GM08714 (cell line): ENCODE measurements around the gene KIF25.

Experiments used
- H3K4me3 ChIP-seq: fragments of 200-500 bp; sonication (Bioruptor generic); 2 replicates; pipeline ENCODE4 v1.5.1; 2014; ENCODE audit warnings: mild to moderate bottlenecking, low read length, inconsistent platforms
- ZNF274 ChIP-seq: IDR thresholded peaks from 2 replicates; pipeline ENCODE4 v1.6.1; 2012; ENCODE audit warnings: mild to moderate bottlenecking, low read depth, low read length

KIF25 gene

DNA sequence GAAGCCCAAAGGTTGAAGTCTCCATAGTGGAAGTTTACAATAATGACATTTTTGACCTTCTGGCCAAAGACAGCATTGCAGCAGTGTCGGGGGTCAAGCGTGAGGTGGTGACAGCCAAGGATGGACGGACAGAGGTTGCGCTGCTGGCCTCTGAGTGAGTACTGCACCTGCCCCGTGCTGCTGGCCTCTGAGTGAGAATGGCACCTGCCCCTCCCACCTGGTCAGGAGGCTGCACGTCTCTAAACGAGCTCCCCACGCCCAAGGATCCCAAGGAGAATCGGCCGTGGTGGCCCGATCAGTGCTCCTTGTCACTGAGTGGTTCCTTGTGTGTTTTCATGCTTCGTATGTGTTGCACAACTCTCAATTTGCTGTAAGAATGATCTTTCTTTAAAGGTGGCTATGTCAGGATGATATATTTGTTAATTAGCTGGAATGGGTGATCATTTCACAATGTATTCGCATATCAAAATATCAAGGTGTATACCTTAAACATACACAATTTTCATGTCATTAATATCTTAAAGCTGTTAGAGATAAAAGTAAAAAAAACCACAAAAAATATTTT is 41.2 kb downstream of the KIF25 start:
- H3K4me3 ChIP-seq: no peak overlapping the region
- TF ChIP-seq ZNF274: no peak

DNA sequence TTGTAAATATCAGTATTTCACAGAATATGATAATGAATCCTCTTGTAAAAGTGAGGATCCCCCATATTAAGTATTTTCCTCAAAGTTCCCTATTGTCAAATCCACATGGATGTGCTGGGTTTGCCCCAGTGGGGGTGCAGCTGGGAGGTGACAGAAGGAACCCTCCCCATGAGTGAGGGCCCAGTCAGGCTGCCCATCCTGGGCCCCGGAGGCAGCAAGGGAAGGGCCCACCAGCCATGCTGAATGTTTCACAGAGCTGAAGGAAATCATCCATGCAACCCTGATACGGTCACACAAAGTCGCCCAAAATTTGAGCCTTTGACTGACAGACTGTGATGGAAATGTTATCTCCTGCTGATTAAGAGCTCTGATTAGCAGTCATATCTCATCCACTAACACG is 41.8 kb downstream of the KIF25 start:
- no peak overlapping the region for H3K4me3 ChIP-seq
- TF ChIP-seq ZNF274: no peak

DNA sequence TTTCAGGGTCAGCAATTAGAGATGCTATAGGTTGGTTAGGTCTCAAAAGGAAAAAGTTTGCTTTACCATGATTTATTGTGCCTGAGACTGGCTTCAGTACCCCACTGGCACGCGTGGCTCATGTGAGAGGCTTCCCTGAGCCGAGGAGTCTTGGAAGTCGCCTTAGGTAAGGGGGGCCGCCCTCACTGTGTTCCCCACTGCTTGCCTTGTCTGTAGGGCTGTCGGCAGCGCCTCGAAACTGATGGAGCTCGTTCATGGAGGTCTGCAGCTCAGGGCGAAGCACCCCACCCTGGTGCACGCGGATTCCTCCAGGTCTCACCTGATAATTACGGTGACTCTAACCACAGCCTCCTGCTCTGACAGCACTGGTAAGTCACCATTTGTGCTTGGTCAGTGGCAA is 42.4 kb downstream of the KIF25 start:
- no peak for TF ChIP-seq ZNF274
- no peak overlapping the region for H3K4me3 ChIP-seq

DNA sequence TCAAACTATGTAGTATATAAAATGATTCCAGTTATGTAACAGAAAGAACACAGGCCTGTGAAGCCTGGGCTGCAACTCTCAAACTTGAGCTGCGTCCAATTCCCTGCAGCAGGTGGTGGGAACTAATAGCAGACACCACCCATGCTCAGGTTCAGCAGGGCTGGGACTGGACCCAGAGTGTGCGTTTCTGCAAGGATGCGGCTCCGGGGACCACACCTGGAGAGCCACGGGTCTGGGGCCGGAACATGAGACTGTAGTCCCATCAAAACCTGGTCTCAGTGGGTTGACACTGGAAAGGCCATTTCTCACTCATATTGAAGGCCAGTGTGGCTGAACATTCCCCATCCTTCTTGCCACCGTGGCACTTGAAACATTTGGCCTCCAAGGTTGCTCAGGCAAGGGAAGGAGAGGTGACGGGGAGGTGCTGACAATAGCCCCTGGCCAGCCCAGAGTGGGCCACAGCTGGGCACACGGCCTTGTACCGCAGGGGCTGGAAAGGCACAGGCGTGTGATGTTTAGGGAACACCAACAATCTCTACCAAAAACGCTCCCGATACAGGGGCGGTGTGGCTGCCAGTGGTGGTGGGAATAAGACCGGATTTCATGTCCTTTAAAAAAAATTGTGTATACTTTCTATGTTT is 43.5 kb downstream of the KIF25 start:
- TF ChIP-seq ZNF274: no peak
- H3K4me3 ChIP-seq: no peak overlapping the region

DNA sequence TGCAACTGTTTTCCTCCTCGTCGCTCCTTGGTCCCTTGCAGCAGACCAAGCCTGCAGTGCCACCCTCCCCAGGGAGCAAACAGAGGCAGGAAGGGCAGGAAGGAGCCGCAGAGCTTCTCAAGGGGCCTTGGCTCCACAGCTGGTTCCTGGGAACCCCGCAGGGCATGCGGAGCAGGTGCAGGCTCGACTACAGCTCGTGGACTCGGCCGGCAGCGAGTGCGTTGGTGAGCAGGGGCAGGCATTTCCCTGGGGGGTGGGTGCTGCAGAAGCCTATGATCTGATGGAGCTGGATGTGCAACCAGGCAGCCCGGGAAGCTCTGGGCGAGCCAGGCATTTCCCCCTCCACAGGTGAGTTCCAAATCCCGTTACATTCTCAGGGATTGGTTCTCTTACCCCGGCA is 44.5 kb downstream of the KIF25 start:
- no peak overlapping the region for H3K4me3 ChIP-seq
- TF ChIP-seq ZNF274: no peak

DNA sequence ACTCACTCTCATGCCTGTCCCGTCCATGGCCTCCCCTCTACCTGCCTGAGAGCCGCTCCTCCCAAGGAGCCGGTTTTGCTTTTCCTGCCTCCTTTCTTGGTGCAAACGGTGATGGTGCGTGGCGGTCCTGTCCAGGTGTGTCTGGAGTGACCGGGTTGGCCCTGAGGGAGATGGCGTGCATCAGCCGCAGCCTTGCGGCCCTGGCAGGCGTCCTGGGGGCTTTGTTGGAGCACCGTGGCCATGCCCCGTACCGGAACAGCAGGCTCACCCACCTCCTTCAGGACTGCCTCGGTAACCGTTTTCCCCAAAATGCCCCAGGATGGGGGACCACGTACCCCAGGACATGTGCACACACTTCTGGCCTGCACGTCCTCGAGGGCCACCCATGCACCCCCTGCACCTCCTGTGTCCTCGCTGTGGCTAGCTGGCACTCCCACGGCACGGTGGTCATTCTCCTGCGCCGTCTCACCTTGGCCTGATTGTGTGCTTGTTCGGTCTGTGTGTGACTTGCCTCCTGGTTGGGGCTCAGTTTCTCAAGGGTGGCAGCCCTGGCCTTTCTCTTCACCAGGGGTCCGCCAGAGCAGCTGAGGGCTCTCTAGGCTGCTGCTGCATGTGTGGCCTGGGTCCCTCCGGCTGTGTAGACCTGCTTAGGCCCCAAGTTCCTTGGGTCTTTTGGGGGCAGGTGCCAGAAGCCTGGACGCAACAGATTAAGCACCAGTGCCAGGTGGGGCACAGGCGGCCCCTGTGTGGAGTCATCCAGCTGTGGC is 45.1 kb downstream of the KIF25 start:
- H3K4me3 ChIP-seq: no peak overlapping the region

DNA sequence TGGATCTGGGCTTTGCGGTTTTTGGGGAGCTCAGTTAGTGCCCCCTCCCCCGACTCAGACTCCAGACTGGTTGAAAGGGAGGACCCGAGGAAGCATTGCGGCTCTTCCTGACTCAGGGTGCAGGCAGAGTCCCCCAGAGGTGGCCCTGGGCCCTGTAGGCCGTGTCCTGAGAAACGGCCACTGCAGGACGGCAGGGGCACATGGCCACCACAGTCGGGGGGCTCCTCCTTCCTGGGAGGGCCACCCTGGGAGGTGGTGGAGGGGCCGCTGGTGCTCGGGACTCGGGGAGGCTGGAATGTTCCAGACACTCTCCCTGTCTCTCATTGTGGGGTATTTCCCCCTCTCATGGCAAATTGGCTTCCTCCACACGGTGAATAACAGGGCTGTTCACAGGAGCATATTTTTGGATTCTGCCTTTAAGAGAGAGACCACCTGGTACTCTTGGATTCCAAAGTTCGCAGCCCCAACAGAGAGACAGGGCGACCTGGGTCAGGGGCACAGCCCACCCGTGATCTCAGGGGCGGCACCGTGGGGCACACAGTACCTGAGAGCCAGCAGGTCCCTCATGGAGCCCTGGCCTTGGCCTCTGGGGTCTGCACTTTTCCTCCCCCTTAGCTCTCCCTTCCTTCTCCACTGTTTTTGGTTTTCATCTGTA is 45.8 kb downstream of the KIF25 start:
- TF ChIP-seq ZNF274: no peak

More for the DNA sequence above, 45.1 kb downstream of the KIF25 start:
- TF ChIP-seq ZNF274: no peak

DNA sequence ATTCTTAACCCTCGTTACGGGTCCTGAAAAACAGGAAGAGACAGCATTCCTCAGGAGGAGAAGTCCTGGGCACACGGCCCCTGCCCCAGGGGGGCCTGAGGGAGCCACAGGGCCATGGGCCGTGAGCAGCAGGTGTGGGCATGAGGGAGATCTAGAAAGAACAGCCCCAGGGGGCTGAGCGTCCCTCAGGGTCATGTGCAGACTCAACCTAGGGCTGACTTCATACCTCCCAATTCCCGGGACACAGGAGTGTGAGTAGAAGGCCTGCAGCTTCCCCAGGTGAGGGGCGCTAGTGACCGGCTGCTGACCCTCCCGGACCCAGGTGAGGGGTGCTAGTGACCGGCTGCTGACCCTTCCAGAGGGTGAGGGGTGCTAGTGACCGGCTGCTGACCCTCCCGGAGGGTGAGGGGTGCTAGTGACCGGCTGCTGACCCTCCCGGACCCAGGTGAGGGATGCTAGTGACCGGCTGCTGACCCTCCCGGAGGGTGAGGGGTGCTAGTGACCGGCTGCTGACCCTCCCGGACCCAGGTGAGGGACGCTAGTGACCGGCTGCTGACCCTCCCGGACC is 46.5 kb downstream of the KIF25 start:
- no peak for TF ChIP-seq ZNF274
- H3K4me3 ChIP-seq: no peak overlapping the region

More for the DNA sequence above, 45.8 kb downstream of the KIF25 start:
- no peak overlapping the region for H3K4me3 ChIP-seq

DNA sequence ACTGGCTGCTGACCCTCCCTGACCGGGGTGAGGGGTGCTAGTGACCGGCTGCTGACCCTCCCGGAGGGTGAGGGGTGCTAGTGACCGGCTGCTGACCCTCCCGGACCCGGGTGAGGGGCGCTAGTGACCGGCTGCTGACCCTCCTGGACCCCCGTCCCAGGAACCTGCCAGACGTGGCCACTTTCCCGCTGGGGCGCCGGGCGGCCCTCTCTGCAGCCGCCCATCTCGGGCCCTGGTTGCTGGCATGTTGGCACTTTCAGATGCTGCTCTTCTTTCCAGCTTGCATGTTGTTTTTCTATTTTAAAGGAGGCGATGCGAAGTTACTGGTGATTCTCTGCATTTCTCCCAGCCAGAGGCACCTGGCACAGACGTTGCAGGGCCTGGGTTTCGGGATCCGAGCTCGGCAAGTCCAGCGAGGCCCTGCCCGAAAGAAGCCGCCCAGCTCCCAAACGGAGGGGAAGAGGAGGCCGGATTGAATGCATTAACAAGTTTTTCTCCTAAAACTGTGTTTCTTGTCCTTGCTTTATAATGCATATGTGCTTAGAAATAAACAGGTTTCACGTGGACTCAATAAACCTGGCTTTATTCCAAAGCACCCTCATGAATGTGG is 47.2 kb downstream of the KIF25 start:
- no peak overlapping the region for H3K4me3 ChIP-seq
- TF ChIP-seq ZNF274: no peak

DNA sequence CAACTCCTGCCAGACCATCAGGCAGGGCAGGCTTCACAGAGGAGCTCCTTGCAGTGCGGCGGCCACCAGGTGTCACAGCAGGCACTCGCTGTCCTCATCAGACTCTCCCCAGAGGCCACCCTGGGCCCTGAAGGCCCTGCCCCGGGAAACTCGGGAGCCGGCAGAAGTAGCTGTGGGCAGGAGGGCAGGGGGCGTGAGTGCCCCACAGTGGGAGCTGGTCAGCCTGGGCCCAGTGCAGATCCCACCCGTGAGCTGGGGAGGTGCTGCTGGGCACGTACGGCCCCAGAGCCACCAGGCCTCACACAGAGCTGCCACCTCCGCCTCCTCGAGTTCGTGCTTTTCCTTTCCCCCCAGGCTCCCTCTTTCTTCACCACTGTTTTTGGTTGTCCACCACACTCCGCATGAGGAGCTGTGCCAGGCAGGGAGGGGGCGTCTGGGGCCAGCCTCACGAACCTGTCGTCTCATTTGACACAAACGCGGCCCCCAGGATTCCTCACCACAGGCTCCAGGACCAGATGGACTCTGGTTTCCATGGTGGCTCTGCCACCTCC is 47.7 kb downstream of the KIF25 start:
- H3K4me3 ChIP-seq: no peak overlapping the region
- TF ChIP-seq ZNF274: no peak

DNA sequence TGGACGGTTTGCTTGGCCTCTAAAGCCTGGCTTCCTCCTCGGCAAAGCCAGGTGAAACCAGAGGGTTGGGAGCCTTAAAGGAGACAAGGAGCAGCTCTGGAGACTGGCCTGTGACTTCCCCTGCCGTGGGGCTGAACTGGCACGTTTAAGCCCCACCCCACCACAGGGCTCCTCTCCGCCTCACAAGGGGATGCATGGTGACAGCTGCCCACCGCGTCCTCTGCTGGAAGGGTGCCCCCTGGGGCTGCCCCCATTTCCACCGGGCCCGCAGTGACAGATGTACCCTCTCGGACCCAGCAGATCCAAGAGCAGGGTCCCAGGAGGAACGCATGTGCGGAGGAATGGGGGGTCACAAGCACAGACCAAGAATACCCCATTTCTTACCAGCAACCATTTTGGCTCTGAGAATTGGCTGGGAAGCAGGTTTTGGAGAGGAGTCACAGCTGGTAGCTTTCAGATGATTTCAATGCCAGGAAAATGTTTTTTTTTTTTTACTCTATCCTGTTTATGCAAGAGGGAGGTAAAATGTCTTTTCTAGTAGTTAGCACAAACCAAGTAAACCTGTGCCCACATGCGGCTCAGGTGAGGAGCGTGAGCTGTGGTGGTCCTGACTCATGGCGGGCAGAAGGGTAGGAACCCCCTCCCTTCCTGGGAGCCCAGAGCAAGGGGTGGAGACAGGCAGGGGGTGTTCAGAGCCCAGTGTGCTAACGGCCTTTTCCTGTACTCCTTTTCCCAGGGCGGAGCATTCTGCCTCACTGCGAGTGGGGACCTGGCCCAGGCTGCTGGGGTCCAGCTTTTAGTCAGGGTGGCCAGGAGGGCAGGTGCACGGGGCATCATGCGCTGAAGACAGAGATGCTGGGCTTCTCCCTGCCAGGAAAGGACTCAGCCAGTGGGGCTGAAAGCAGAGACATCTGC is 48.5 kb downstream of the KIF25 start:
- no peak for TF ChIP-seq ZNF274
- H3K4me3 ChIP-seq: no peak overlapping the region

DNA sequence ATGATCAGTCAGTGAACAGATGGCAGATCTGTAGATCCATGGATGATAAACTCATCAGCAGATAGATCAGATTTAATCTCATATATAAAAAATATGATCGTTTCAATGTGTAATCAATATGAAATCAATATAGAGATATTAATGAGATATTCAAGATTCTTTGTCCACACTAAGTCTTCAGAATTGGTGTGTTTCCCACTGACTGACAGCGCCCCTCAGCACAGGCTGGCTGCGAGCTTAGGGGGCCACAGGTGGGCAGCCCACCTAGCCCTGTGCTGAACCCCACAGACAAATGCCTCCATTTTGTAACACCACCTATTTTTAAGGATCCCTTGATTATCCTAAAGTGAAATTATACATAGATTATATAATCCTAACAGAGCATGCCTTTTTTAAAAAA is 49.2 kb downstream of the KIF25 start:
- H3K4me3 ChIP-seq: no peak overlapping the region
- no peak for TF ChIP-seq ZNF274
